COLO668 (cell line): Measurements from ENCODE around the gene TNFAIP8L1.

ENCODE experiments used
- DNase-seq: peaks from one replicate; lab custom pipeline; 2025; ENCODE audit not compliant: unreplicated experiment; lab: John Stamatoyannopoulos, UW

TNFAIP8L1 gene

GRCh38 chr19:4609878-4610511, 29.3 kb upstream of the TNFAIP8L1 start:
- DNase-seq, result no peak

DNA sequence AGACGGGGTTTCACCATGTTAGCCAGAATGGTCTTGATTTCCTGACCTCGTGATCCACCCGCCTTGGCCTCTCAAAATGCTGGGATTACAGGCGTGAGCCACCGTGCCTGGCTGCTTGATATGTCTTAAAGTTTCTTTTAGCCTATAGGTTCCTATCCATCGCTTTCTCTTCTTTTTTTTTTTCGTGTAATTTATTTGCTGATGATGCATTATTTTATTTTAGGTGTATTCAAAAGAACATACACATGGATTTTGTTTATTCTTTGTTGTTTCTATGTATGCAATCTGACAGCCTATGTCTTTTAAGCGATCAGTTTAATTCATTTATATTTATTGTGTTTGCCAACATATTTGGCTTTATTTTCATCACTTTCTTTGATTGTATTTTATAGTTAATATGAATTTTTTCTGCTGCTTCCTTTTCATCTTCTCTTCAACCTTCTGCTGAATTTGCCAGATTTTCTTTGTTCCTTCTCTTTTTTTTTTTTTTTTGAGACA, 26.0 kb upstream of the TNFAIP8L1 start:
- no peak for DNase-seq

DNA sequence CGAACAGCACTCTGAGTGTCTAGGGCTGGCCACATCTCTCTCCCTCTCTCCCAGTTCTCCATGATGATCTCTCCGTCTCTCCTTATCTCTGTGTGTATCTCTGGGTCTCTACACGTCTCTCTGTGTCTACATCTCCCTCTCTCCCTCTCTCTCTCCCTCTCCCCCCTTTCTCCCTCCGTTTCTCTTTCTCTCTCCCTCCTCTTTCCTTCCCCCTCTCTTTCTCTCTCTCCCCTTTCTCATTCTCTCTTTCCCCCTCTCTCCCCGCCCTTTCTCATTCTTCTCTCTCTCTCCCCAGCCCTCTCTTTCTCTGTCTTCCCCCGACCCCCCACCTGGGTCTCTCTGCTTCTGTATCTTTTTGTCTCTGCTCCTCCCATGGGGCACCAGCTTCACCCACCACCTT, 21.3 kb upstream of the TNFAIP8L1 start:
- no peak for DNase-seq

DNA sequence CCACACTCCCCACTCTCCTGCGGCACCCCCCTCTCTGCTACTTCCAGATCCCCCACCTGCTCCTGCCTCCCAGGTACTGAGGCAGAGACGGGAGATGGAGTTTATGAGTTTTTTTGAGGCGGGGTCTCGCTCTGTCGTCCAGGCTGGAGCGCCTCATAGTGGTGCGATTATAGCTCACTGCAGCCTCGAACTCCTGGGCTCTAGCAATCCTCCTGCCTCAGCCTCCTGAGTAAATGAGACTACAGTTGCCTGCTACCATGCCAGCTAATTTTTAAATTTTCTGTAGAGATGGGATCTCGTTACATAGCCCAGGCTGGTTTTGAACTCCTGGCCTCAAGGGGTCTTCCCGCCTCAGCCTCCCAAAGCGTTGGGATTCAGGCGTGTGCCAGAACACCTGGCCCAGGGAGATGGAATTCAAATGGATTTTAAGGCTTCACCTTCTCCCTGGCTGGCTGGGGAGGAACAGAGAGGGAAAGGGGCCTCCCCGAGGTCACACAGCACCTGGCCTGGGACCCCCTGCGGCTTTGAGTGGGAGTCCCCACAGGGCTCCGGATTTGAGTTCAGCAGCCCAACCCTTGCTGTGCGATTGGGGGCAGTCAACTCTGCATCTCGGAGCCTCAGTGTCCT, 19.5 kb upstream of the TNFAIP8L1 start:
- DNase-seq, result no peak

GRCh38 chr19:4620675-4621074, 18.6 kb upstream of the TNFAIP8L1 start:
- no peak for DNase-seq

DNA sequence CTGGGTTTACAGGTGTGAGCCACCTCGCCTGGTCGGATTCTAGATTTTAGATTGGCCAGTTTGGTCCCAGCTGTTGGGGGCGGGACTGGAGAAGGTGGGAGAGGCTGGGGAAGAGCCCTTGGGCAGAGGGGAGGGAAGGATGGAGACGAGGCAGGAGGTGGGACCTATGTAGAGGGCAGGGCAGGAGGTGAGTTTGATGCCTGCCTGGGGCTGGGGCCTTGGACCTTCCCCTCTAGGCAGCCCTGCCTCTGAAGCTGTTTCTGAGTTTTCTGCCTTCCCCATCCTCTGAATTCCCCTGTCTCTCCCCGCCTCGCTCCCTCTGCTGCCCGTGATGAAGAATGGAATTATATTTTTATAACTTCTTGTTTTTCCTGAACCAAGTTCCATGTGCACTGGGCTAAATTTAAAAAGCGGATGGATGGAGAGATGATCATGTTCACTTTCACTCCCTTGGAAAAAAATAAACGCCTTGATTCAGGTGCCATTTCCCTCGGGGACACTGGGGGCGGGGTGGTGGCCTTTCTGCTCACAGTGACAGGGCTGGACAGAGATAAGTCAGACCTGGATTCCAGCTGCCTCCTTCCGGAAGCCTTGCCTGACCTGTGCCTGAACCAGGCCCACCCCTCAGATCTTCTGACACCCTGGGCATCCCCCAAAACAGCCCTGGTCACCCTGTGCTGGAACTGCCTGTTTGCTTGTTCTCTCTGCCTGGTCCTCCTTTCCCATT, 16.5 kb upstream of the TNFAIP8L1 start:
- no peak for DNase-seq

GRCh38 chr19:4624301-4624700, 15.0 kb upstream of the TNFAIP8L1 start:
- DNase-seq, result no peak

- DNase-seq, result no peak
Observed at GRCh38 chr19:4624733-4625362, 14.5 kb upstream of the TNFAIP8L1 start.

DNA sequence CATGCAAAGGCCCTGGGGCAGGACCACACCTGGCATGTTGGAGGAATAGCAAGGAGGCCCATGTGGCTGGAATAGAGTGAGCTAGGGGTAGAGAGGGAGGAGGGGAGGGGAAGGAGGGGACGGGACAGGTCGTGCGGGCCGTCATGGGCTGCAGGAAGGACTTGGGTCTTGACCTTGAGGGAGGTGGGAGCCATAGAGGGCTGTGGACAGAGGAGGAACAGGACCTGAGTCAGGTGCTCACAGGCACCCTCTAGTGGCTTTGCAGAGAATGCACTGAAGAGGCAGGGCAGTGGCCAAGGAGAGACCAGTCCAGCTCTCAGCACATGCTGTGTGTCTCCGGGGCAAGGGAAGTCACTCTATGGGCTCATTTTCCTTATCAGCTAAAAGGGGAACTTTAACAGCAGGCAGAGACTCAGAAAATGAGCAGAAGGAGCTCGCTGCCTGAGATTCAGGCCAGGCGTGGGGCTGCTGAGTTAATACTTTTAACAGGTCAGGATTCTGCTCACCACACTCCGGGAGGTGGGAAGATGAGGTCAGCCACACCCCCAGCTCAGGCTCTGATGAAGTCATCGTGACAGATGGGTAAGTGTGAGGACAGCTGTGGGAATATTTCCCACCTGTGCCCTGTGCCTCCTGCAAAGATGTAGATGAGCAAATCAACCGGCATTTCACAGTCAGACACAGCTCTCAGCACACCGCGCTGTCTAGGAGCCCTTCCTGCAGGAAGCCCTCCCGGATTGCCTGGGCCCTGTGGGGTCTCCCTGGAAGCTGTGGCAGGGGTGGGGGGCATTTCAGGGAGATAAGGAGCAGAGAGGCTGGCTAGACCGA, 6.0 kb upstream of the TNFAIP8L1 start:
- DNase-seq, result peak; percentile 49

- no peak for DNase-seq
Observed at GRCh38 chr19:4635754-4636116, 3.6 kb upstream of the TNFAIP8L1 start.

DNA sequence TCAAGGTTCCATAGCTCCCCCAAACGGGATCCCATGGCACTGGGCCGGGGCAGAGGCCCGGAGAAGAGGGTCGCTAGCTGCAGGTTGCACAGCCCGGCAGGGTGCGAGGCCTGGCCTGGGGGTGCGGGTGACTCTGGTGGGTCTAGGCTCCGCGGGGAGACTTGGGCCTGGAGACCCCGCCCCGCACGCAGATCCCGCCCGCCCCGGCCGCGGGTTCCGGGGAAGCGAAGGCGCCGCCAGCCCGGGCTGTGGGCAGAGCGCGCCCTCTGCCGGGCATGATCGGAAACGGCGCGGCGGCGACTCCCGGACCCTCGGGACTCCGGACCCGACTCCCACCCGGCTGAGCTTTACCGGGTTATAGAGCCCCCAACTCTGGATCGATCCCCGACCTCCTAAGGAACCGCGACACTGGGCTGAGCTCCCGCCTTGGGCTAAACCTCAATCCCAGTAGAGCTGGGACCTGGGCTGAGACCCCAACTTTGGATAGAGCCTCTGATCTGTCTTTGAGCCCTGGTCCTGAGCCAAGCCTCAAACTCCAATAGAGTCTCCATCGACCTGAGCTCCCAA, 3.1 kb upstream of the TNFAIP8L1 start:
- peak; percentile 60 for DNase-seq

DNA sequence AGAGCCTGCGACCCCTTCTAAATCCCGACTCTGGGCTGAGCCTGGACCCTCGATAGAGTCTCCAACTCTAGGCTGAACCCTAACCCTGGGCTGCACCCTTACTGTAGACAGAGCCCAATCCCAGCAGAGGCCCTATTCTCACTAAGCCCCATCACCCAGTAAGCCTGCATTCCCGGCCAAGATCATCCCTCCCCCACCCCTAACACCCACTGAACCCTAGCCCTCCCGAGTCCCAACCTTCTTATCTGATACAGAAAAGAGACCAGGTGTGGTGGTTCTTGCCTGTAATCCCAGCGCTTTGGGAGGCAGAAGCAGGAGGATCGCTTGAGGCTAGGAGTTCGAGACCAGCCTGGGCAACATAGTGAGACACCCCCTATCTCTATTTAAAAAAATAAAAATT, 2.6 kb upstream of the TNFAIP8L1 start:
- DNase-seq, result no peak

DNA sequence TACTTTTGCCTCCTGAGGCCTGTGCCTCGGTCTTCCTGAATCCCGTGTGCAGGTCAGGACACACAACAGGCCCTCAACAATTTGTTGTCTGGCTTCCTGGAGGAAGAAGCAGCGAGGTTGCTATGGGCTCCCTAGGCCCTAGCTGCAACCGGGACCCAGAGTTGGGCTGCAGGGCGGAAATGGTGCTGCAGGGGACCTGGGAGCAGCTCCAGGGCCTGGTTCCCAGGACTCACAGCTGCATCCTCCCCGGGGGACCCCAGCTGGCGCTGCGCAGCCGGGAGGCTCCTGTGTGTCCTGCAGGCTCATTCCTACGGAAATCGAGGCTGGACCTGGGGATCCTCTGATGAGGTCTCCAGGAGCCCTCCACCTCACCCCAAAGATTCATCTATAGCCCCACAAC, 999 bp upstream of the TNFAIP8L1 start:
- DNase-seq, result no peak

- DNase-seq, result peak; percentile 32
Observed at GRCh38 chr19:4639531-4640246, 373 bp downstream of the TNFAIP8L1 start.

DNA sequence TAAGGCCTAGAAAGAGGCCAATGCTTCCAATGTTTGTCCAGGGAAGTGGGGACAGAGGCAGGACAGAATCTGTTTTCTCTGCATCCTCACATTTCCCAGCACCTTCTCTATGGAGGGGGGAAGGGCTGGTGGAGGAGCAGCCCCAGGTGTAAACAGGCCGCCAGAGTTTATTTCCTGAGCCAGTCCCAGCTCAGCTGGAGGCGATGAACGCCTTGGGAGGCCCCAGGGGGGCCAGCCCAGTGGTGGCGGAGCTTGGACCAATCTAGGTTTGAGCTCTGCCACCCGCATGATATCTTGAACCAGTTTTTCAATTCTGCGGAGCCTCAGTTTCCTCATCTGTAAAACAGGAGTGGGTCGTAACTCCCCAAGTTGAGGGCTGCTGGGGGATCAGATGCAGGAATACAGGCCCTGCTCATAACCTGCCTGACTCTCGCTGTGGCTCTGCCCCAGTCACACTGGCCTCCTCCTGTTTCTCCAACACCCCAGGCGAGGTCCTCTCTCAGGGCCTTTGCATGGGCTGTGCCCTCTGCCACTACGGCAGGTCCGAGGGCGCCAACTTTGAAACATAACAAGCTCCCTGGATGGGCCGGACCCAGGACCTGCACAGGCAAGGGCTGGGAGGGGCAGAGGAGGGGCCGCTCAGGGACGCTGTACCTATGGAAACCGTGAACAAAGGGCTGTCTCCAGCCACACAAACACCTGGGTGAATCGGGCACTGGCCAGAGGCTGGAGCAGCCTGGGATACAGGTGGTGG, 1.1 kb downstream of the TNFAIP8L1 start:
- peak; percentile 58 for DNase-seq

DNA sequence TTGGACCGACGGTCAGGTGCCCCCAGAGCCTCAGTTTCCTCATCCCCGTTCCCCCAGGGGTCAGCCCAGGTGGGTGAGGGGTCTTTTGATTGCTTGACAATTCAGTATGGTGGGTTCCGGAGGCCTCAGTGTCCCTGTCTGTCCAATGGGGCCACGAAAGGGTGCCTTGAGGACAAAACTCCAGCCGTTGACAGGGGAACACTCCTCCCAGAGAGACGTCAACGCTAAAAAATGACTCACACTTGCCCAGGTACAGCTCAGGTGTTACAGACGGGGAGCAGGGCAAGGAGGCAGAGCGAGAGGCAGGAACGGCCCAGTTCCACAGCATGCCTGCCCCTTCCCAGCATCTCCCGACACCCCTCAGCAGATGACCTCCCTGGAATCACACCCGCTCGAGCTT, 1.8 kb downstream of the TNFAIP8L1 start:
- DNase-seq, result no peak

GRCh38 chr19:4642625-4643024, 3.3 kb downstream of the TNFAIP8L1 start:
- DNase-seq, result no peak

- no peak for DNase-seq
Observed at GRCh38 chr19:4645718-4646117, 6.4 kb downstream of the TNFAIP8L1 start.
